Measurements from ENCODE around the gene KRTAP12-1.

DNA sequence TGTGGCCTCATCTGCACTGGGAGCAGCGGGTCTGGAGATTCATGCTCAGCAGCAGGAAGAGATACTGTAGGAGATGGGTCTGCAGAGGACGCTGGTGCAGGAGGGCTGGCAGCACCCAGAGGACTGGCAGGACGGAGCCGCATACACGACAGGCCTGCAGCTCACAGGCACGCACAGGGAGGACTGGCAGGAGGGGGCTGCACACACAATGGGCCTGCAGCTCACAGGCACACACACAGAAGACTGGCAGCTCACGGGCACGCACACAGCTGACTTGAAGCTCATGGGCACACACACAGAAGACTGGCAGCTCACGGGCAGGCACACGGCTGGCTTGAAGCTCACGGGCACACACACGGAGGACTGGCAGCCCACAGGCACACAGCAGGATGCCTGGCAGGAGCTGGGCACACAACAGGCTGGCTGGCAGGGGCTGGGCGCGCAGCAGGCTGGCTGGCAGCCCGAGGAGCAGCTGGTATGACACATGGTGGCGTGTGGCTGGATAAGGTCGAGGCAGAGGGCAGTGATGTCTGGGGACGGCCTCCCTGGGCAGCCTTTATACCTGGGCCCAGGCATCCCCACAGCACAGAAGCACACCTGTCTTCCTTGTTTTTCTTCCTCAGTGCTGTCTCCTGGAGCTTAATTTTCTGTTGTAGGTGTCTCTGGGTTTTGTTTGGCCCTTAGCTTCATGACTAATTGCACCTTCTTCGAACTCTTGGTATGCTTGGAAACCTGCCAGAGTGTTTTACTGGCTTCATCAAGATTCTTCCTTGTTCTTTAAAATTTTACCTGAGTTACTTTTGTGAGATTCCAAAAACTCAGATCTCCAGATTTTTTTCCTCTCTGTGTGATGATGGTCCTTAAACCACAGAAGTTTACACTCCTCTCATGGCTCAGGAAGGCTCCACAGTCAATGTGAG, 15.3 kb downstream of the KRTAP12-1 start, which contains the start of gene KRTAP12-2:
- TF ChIP-seq EZH2 (IDR thresholded peaks at IDR 0.05; ENCODE audit: low read length, missing control alignments): no peak
- TF ChIP-seq, protein P1, sequence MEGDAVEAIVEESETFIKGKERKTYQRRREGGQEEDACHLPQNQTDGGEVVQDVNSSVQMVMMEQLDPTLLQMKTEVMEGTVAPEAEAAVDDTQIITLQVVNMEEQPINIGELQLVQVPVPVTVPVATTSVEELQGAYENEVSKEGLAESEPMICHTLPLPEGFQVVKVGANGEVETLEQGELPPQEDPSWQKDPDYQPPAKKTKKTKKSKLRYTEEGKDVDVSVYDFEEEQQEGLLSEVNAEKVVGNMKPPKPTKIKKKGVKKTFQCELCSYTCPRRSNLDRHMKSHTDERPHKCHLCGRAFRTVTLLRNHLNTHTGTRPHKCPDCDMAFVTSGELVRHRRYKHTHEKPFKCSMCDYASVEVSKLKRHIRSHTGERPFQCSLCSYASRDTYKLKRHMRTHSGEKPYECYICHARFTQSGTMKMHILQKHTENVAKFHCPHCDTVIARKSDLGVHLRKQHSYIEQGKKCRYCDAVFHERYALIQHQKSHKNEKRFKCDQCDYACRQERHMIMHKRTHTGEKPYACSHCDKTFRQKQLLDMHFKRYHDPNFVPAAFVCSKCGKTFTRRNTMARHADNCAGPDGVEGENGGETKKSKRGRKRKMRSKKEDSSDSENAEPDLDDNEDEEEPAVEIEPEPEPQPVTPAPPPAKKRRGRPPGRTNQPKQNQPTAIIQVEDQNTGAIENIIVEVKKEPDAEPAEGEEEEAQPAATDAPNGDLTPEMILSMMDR (conservative IDR thresholded peaks at IDR 0.05 in 1 of 2, IDR thresholded peaks at IDR 0.05 in 1 of 2; ENCODE audit: low read depth in 1 of 2, low read length in 2 of 2): no peak

All from fibroblast of lung (primary cell).